ENCODE data around the gene NAA38.
A peak's percentile ranks its signal among the peaks of the same experiment; 100 is the strongest.

NAA38 gene, protein sequence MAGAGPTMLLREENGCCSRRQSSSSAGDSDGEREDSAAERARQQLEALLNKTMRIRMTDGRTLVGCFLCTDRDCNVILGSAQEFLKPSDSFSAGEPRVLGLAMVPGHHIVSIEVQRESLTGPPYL

DNA sequence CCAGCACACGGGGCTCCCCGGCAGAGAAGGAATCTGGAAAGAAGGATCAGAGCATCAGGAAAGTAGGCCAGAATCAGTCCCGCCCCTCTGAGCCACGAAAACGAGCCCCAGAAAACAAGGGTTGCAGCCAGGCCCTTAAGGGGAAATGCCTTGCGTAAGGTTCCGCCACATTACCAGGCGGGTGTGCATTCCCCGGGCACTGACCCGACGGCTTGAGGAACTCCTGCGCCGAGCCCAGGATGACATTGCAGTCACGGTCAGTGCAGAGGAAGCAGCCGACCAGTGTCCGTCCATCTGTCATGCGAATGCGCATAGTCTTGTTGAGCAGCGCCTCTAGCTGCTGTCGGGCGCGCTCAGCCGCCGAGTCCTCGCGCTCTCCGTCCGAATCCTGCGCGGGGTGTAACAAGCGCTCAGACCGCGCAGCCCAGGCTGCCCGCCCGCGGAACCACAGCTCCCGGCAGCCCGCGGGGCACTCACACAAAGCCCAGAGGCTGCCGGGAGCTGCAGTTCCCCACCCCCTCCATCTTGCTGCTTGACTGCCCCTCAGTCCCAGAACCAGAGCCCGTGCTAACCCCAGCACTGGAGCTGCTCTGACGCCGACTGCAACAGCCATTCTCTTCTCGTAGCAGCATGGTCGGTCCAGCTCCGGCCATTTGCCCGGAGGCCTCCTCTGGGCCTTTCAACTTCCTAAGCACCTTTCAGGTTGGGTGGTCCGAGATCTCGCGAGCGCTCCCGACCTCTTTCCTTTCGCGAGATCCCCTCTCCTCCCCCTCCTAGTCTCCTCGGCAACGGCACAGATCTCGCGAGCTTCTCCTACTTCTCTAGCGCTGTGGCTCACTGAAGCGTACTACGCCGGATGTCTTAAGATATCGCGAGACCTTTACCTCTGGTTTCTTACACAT, at the start of gene NAA38:
Gene NAA38 (minus strand): TSS at position 749 of the 902 bp plus-strand sequence. CDS start 96 bp downstream, at position 653.
- H3K36me3 Mint-ChIP-seq, result peaks cover 9% of the 10 kb centered on the region
- H3K9me3 Mint-ChIP-seq (ENCODE audit: low read depth), result no peaks in the 10 kb centered on the region
- no peaks in the 10 kb centered on the region for H3K27me3 Mint-ChIP-seq
- peaks cover 14% of the 10 kb centered on the region for H3K4me1 Mint-ChIP-seq (ENCODE audit: low read depth)
- H3K4me3 Mint-ChIP-seq, result no peak within 1 kb of the TSS
- H3K27ac Mint-ChIP-seq, result no peak within 1 kb of the TSS

DNA sequence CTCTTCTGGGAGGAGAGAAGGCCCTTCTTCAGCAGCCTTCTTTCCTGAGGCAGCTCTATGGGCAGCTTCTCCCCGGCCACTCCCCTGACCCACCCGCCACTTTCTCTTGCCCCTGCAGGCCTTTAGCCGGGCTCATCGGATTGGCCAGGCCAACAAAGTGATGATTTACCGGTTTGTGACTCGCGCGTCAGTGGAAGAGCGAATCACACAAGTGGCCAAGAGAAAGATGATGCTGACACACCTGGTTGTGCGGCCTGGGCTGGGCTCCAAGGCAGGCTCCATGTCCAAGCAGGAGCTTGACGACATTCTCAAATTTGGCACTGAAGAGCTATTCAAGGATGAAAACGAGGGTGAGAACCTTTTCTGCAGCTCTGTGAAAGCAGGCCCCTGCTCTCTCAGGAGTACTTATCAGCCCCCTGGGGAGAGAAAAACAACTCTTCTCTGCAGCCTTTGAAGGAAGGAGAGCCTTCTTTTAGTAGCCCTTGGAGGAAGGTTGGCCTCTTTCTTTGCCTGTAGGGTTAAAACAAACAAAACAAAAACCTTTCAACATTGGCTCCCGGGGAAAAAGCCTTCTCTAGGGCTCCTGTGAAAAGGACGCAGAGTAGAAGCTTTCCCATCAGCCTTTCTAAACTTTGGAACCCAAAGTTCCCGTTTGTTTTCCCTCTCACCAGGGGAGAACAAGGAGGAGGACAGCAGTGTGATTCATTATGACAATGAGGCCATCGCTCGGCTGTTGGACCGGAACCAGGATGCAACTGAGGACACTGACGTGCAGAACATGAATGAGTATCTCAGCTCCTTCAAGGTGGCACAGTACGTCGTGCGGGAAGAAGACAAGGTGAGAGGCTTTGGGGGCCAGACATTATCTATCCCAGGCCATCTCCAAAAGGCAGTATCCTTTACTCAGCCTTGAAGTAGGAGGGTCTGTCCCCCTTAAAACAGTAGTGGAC, 46.1 kb upstream of the NAA38 start:
- Mint-ChIP-seq H3K4me1 (ENCODE audit: low read depth) (no peaks in the 10 kb centered on the region), H3K9me3 (ENCODE audit: low read depth) (no peaks in the 10 kb centered on the region), H3K27ac (peak overlapping the region; percentile 55), H3K4me3 (no peak overlapping the region), H3K27me3 (no peaks in the 10 kb centered on the region), H3K36me3 (peaks cover 12% of the 10 kb centered on the region)

DNA sequence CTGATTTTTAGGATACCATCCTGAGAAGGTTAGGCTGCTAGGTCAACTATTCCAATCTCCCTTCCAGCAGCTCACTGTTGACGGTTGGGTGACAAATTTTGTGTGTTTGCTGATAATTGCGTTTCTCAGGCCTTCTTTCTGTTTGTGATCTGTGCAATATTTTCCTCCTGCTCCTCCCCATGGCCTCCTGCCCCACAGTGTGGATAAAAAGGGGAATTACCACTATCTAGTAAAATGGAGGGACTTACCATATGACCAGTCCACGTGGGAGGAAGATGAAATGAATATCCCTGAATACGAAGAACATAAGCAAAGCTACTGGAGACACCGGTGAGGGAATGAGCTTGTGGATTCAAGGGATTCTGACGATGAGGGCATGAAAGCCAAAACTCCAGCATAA, 40.4 kb upstream of the NAA38 start:
- Mint-ChIP-seq H3K36me3 (peaks cover 20% of the 10 kb centered on the region), H3K9me3 (ENCODE audit: low read depth) (no peaks in the 10 kb centered on the region), H3K4me1 (ENCODE audit: low read depth) (peaks cover 6% of the 10 kb centered on the region)

DNA sequence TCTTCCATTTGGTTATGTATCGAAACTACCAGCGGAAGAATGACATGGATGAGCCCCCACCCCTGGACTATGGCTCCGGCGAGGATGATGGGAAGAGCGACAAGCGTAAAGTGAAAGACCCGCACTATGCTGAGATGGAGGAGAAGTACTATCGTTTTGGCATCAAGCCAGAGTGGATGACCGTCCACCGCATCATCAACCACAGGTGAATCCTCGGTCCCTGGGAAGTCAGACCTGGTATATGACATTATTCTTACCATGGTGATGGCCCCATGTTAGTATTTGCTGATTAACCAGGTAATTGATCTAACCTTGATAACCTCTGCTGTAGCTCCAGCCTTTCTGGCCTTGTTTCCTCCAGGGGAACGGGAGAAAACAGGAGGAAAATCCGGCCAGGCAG, 39.7 kb upstream of the NAA38 start:
- peak overlapping the region; percentile 47 for H3K27ac Mint-ChIP-seq
- no peaks in the 10 kb centered on the region for H3K9me3 Mint-ChIP-seq (ENCODE audit: low read depth)
- H3K27me3 Mint-ChIP-seq, result no peaks in the 10 kb centered on the region
- peaks cover 21% of the 10 kb centered on the region for H3K36me3 Mint-ChIP-seq
- H3K4me3 Mint-ChIP-seq, result no peak overlapping the region
- H3K4me1 Mint-ChIP-seq (ENCODE audit: low read depth), result peaks cover 7% of the 10 kb centered on the region

More for the DNA sequence above, 40.4 kb upstream of the NAA38 start:
- Mint-ChIP-seq H3K4me3 (no peak overlapping the region), H3K27ac (peak overlapping the region; percentile 47), H3K27me3 (no peaks in the 10 kb centered on the region)

DNA sequence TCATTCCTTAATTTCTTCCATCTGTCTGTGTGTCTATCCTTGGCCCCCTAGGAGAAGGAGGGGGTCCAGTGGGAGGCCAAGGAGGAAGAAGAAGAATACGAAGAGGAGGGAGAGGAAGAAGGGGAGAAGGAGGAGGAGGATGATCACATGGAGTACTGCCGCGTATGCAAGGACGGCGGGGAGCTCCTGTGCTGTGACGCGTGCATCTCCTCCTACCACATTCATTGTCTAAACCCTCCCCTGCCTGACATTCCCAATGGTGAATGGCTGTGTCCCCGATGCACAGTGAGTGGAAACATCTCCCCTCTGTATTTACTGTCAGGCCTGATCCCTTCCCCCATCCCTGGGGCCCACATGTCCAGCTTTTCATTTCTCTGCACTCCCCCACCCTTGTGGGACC, 37.5 kb upstream of the NAA38 start:
- Mint-ChIP-seq H3K9me3 (ENCODE audit: low read depth) (no peaks in the 10 kb centered on the region), H3K27ac (peak overlapping the region; percentile 76), H3K4me3 (no peak overlapping the region), H3K36me3 (peaks cover 16% of the 10 kb centered on the region), H3K4me1 (ENCODE audit: low read depth) (peaks cover 12% of the 10 kb centered on the region), H3K27me3 (no peaks in the 10 kb centered on the region)

DNA sequence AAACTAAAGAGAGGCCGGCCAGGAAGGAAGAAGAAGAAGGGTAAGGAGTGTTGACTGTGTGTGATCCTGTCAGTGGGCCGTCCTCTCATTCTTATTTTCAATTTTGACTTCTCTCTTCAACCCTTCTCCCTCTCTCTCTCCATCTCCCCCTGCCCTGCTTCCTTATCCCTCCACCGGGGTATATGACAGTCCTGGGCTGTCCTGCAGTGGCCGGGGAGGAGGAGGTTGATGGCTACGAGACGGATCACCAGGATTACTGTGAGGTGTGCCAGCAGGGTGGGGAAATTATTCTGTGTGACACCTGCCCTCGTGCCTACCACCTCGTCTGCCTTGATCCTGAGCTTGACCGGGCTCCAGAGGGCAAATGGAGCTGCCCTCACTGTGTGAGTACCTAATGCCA, 36.9 kb upstream of the NAA38 start:
- Mint-ChIP-seq H3K4me1 (ENCODE audit: low read depth) (peaks cover 12% of the 10 kb centered on the region), H3K27me3 (no peaks in the 10 kb centered on the region), H3K4me3 (no peak overlapping the region), H3K27ac (peak overlapping the region; percentile 76), H3K36me3 (peaks cover 15% of the 10 kb centered on the region), H3K9me3 (ENCODE audit: low read depth) (no peaks in the 10 kb centered on the region)

DNA sequence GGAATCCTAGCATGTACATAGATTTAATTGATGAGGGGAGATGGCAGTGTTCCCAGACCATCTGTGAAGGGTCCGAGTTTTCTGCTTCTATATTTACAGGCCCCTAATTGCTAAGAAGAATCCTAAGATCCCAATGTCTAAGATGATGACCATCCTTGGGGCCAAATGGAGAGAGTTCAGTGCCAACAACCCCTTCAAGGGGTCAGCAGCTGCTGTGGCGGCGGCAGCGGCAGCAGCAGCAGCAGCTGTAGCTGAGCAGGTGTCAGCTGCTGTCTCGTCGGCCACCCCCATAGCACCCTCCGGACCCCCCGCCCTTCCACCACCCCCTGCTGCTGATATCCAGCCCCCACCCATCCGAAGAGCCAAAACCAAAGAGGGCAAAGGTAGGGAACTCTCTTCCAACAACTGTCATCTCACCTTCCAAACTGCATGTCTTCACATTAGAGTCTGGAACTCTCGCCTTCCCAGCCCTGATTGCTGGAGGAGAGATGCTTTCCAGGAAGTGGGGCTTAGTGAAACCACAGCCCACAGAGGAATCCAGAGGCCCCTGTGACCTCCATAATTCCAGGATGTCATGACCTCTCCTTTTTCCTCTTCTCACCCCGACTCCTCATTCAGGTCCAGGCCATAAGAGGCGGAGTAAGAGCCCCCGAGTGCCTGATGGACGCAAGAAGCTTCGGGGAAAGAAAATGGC, 36.0 kb upstream of the NAA38 start:
- Mint-ChIP-seq H3K9me3 (ENCODE audit: low read depth) (no peaks in the 10 kb centered on the region), H3K27me3 (no peaks in the 10 kb centered on the region), H3K27ac (peak overlapping the region; percentile 28), H3K4me1 (ENCODE audit: low read depth) (peaks cover 12% of the 10 kb centered on the region), H3K4me3 (no peak overlapping the region), H3K36me3 (peaks cover 15% of the 10 kb centered on the region)

DNA sequence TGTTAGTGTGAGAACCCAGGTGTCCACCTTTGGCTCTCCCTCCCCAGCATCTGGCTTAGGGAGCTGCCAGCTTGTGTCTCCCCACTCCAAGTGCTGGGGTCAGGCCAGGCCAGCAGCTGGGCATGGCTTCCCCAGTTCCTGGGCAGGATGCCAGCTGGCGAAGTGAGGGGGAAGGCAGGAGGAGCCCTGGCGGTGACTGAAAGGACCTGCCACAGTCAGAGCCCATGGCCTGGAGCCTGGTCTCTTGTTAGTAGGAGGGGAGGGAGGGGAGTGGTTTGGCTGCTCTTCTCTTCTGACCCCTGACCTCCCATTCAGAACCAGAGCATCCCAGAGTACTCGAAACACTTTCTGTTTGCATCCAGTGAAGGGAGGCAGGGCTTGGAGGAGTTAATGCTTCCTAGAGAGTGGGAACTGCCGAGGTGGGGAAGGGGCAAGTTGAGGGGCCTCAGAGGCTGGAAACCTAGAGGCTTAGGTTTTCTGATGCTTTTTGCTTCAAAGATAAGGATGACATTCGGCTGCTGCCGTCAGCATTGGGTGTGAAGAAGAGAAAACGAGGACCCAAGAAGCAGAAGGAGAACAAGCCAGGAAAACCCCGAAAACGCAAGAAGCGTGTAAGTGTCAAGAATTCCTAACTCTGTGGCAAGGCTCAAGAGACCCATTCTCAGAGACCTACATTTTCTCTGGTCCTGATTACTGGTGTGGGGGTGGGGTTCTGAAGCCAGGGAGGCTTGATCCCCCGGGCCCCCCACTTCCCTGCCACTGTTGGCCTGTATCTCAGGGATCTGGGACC, 32.0 kb upstream of the NAA38 start:
- no peak overlapping the region for H3K27ac Mint-ChIP-seq
- peaks cover 10% of the 10 kb centered on the region for H3K4me1 Mint-ChIP-seq (ENCODE audit: low read depth)
- no peak overlapping the region for H3K4me3 Mint-ChIP-seq
- H3K36me3 Mint-ChIP-seq, result peaks cover 2% of the 10 kb centered on the region
- no peaks in the 10 kb centered on the region for H3K27me3 Mint-ChIP-seq
- H3K9me3 Mint-ChIP-seq (ENCODE audit: low read depth), result no peaks in the 10 kb centered on the region

DNA sequence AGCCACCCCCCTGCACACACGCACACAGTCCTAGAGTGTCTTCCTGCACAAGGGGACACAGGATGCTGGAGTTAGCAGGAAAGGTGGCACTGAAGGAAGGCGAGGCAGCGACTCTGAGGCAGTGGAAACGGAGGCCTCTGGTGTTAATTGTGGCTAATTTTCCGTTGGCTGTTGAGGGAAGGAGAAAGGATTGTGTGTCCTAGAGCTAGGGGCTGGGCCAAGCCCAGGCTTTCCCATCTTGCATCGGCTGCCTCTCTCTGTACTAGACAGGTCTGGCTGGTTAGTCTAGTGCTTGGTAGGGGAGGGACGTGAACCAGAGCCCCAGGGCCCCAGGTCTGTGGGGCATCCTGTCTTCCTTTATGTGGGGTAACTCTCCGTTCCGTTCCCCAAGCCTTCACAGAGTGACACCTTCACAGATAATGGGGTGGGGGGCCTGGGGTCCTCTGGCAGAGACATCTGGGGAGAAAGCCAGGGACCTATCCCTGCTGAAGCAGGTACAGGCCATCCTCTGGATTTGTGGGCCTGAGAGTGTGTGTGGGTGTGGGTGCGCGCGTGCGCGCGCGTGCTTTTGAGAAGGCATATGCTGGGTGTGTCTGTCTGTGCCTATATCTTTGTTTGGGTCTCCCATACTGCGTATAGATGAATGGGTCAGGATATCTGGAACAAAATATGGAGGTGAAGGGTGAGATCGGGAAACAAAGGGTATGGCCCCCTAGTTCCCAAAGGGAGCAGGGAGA, 31.0 kb upstream of the NAA38 start, which contains the start of gene CHD3:
Gene CHD3 (plus strand): TSS at position 606 of the 737 bp plus-strand sequence. CDS start 212 bp downstream, outside the sequence.
- Mint-ChIP-seq H3K4me1 (ENCODE audit: low read depth) (peaks cover 13% of the 10 kb centered on the region), H3K27me3 (no peaks in the 10 kb centered on the region), H3K9me3 (ENCODE audit: low read depth) (no peaks in the 10 kb centered on the region), H3K27ac (no peak within 1 kb of the TSS), H3K4me3 (no peak within 1 kb of the TSS), H3K36me3 (peaks cover 2% of the 10 kb centered on the region)

DNA sequence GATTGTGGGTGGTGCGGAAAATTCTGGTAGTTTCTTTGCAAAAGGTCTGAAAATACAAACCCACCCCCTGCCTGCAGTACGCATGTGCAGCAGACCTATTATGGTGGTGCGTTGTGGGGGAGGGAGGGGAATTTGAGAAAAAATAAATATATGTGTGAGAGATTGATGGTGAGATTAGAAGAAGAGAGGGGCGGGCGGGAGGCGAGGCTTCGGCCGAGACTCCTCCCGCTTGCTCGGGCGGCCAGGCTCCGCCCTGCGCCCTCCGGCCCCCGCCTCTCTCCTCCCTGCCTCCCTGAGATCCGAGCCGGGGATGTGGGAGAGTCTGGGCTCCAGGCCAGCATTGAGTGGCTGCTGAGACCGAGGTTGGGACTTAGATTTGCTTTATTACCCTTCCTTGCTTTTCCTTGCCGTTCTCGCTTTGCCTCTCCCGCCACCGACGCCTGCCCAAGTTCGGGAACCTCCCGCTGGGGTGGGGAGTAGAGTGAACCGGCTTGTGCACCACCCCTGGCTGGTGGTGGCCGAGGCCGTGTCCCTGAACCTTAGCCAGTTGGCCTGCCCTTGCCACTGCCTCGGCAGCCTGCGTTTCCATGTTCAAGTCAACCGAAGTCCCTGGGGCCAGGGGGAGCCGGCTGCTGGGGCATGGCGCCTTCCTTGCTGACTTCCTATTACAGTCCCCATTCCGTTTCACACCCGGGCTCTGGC, 30.3 kb upstream of the NAA38 start:
- no peak overlapping the region for H3K27ac Mint-ChIP-seq
- H3K36me3 Mint-ChIP-seq, result peaks cover 2% of the 10 kb centered on the region
- H3K4me3 Mint-ChIP-seq, result no peak overlapping the region
- H3K9me3 Mint-ChIP-seq (ENCODE audit: low read depth), result no peaks in the 10 kb centered on the region
- peaks cover 13% of the 10 kb centered on the region for H3K4me1 Mint-ChIP-seq (ENCODE audit: low read depth)
- no peaks in the 10 kb centered on the region for H3K27me3 Mint-ChIP-seq

DNA sequence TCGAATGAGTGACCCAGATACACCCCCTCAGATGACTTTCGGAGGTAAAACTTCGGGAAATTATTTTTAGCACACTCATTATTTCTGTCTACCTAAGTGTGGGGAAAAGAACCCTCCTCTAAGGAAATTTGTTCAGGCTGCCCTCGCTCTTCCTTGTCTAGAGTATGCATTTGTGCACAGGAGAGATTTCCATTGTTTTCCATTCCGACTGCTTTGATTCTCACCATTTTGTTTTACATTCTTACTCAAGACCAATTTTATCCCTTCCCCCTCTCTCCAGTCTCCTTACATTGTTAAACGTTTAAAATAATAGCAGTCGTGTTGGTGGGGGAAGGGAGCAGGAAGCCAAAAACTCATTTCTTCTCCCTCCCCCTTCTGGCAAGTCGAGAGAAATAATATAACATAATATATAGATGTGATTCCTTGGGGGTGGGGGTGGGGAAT, 29.7 kb upstream of the NAA38 start:
- peaks cover 12% of the 10 kb centered on the region for H3K4me1 Mint-ChIP-seq (ENCODE audit: low read depth)
- peaks cover 1% of the 10 kb centered on the region for H3K36me3 Mint-ChIP-seq
- no peaks in the 10 kb centered on the region for H3K27me3 Mint-ChIP-seq
- no peaks in the 10 kb centered on the region for H3K9me3 Mint-ChIP-seq (ENCODE audit: low read depth)
- H3K27ac Mint-ChIP-seq, result no peak overlapping the region
- H3K4me3 Mint-ChIP-seq, result no peak overlapping the region

DNA sequence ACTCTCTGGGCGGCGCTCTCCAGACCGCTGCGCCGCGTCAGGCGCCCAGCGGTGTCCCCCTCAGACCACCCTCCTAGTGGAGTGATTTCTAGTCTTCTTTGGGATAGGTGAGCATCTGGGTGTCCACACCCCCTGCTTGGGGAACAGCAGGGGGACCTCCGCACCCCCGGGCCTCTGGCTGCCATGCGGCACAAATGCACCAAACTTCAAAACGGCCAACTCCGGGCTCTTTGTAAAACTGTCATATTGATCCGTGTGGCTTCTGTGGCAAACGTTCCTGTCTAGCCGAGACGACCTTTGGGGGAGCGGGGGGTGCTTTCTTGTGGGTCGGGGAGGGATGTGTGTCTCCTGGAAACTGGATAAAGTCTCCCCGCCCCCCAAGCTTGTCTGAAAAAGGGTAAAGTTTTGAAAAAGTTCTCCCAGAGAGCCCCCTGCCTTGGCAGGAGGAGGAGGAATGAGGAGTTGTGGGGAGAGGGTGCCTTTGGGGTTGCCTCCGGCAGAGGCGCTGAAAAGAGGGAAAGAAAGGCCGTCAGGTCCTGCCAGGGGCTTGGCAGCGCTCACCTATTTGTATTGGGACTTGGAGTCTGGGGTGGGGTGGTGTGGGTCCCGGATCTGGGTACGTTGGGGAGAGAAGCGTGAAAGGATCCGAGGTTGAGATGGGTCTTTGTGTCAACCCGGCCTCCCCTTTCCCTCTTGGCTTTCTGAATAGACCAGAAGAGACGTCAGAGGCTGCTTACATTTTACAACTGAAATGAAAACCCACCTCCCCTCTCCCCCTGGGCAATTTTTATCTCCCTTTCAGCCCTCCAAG, 29.1 kb upstream of the NAA38 start:
- no peaks in the 10 kb centered on the region for H3K27me3 Mint-ChIP-seq
- no peaks in the 10 kb centered on the region for H3K9me3 Mint-ChIP-seq (ENCODE audit: low read depth)
- H3K27ac Mint-ChIP-seq, result no peak overlapping the region
- H3K36me3 Mint-ChIP-seq, result no peaks in the 10 kb centered on the region
- no peak overlapping the region for H3K4me3 Mint-ChIP-seq
- H3K4me1 Mint-ChIP-seq (ENCODE audit: low read depth), result peaks cover 9% of the 10 kb centered on the region

Measured in activated naive CD8-positive, alpha-beta T cell (primary cell).